ENCODE measurements around the gene VOPP1.

DNA sequence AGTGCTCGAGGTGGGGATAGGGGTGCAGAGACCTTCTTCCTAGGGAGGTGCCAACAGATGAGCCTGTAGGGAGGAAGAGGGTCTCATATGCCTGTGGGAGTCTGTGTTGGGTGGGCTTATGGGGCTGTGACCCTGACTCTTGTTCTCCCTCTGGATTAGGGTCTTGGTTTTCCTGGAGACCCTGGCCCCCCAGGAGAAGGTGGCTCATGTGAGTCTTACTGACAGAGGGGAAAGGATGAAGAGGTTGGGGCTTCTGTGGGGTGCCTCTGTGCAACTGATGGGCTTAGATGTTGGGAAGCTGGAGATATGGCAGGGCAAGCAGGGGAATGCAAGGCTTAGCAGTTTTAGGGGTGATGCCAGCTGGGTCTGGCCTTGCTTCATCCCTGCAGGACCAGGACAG, 20.2 kb upstream of the VOPP1 start:
- TF ChIP-seq, protein P1, sequence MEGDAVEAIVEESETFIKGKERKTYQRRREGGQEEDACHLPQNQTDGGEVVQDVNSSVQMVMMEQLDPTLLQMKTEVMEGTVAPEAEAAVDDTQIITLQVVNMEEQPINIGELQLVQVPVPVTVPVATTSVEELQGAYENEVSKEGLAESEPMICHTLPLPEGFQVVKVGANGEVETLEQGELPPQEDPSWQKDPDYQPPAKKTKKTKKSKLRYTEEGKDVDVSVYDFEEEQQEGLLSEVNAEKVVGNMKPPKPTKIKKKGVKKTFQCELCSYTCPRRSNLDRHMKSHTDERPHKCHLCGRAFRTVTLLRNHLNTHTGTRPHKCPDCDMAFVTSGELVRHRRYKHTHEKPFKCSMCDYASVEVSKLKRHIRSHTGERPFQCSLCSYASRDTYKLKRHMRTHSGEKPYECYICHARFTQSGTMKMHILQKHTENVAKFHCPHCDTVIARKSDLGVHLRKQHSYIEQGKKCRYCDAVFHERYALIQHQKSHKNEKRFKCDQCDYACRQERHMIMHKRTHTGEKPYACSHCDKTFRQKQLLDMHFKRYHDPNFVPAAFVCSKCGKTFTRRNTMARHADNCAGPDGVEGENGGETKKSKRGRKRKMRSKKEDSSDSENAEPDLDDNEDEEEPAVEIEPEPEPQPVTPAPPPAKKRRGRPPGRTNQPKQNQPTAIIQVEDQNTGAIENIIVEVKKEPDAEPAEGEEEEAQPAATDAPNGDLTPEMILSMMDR (IDR thresholded peaks at IDR 0.05): no peak
- no peak for TF ChIP-seq POLR2A (IDR thresholded peaks at IDR 0.05)

Data from right lobe of liver (tissue), 4 donors.